Islet of Langerhans (tissue), 1 donor: ENCODE results near the gene NECTIN4.
"Not testable (repeated sequence)": the region's sequence is repeated elsewhere in the genome, so short reads cannot be mapped to it uniquely, and the experiment has no call there.

Experiments used
- FAIRE-seq: peaks from one replicate; lab custom pipeline; 2011; peaks lifted over from hg19 to GRCh38; lab: Jason Lieb, UNC

The NECTIN4 gene

GRCh38 chr1:161052899-161053298 is 36.5 kb downstream of the NECTIN4 start:
- FAIRE-seq, result no peak

- no peak for FAIRE-seq
Measured at GRCh38 chr1:161051219-161051618, 38.1 kb downstream of the NECTIN4 start.

GRCh38 chr1:161048949-161049722 is 40.2 kb downstream of the NECTIN4 start:
- FAIRE-seq, result no peak

- no peak for FAIRE-seq
Measured at GRCh38 chr1:161047436-161048420, 41.6 kb downstream of the NECTIN4 start.

GRCh38 chr1:161046605-161047228 is 42.6 kb downstream of the NECTIN4 start:
- peak; percentile 75 for FAIRE-seq

- peak; percentile 38 for FAIRE-seq
Measured at GRCh38 chr1:161045736-161046604, 43.4 kb downstream of the NECTIN4 start, which contains the start of gene USF1. USF1 (minus strand) TSS chr1:161045977; CDS start chr1:161043275, 2,702 bp downstream.

GRCh38 chr1:161044908-161045735 is 44.2 kb downstream of the NECTIN4 start:
- peak; percentile 24 for FAIRE-seq

- FAIRE-seq, result no peak
Measured at GRCh38 chr1:161044535-161044907, 44.8 kb downstream of the NECTIN4 start.

- FAIRE-seq, result no peak
Measured at GRCh38 chr1:161039546-161039945, 49.8 kb downstream of the NECTIN4 start.

- no peak for FAIRE-seq
Measured at GRCh38 chr1:161039154-161039545, 50.2 kb downstream of the NECTIN4 start.

GRCh38 chr1:161038523-161039153 is 50.7 kb downstream of the NECTIN4 start, which contains the start of gene TSTD1:
TSTD1 (minus strand) TSS chr1:161038964; CDS start chr1:161038889, 75 bp downstream.
- no peak for FAIRE-seq

- FAIRE-seq, result no peak
Measured at GRCh38 chr1:161037661-161038522, 51.5 kb downstream of the NECTIN4 start.

GRCh38 chr1:161033751-161034150 is 55.6 kb downstream of the NECTIN4 start:
- FAIRE-seq, result no peak

GRCh38 chr1:161032409-161032808 is 56.9 kb downstream of the NECTIN4 start:
- FAIRE-seq, result no peak

- FAIRE-seq, result no peak
Measured at GRCh38 chr1:161031874-161032273, 57.5 kb downstream of the NECTIN4 start.

- not testable (repeated sequence) for FAIRE-seq
Measured at GRCh38 chr1:161029466-161029865, 59.9 kb downstream of the NECTIN4 start.

GRCh38 chr1:161026954-161027353 is 62.4 kb downstream of the NECTIN4 start:
- not testable (repeated sequence) for FAIRE-seq

GRCh38 chr1:161022432-161022831 is 66.9 kb downstream of the NECTIN4 start:
- FAIRE-seq, result not testable (repeated sequence)

- FAIRE-seq, result no peak
Measured at GRCh38 chr1:161021970-161022353, 67.4 kb downstream of the NECTIN4 start.
